ENCODE results near the gene CCDC9.

CCDC9 gene

GRCh38 chr19:47231215-47232054, 24.9 kb upstream of the CCDC9 start:
- Histone ChIP-seq H3K36me3 (ENCODE audit: insufficient read depth, low read length) (no peaks in the 10 kb centered on the region), H3K9ac (ENCODE audit: low read length) (peak overlapping the region; percentile 69), H2AFZ (ENCODE audit: low read length) (no peak overlapping the region), H3K9me3 (ENCODE audit: low read length) (no peaks in the 10 kb centered on the region), H3K27ac (ENCODE audit: low read depth, low read length, poor library complexity, severe bottlenecking) (peak overlapping the region; percentile 70), H3K9me2 (ENCODE audit: low read depth, low read length) (no peaks in the 10 kb centered on the region), H3F3A (ENCODE audit: insufficient read depth, low read length) (peaks cover 14% of the 10 kb centered on the region; the same call in 1 of the 2 replicates), H3K79me2 (ENCODE audit: insufficient read depth, low read length) (no peaks in the 10 kb centered on the region), H4K20me1 (ENCODE audit: insufficient read depth, low read length) (no peaks in the 10 kb centered on the region), H3K4me3 (ENCODE audit: low read depth, low read length, poor library complexity, severe bottlenecking) (peak overlapping the region; percentile 95), H3K4me2 (ENCODE audit: low read length) (peak overlapping the region; percentile 83), H3K27me3 (ENCODE audit: insufficient read depth, low read length) (no peaks in the 10 kb centered on the region), H3K4me1 (ENCODE audit: insufficient read depth, low read length, severe bottlenecking) (peaks cover 50% of the 10 kb centered on the region)
- TF ChIP-seq CTCF (IDR thresholded peaks at IDR 0.05; ENCODE audit: low read length): no peak
- no peak for TF ChIP-seq EZH2 (IDR thresholded peaks at IDR 0.05; ENCODE audit: borderline replicate concordance, low read length)

GRCh38 chr19:47232422-47233211, 23.7 kb upstream of the CCDC9 start:
- no peaks in the 10 kb centered on the region for H3K9me2 ChIP-seq (ENCODE audit: low read depth, low read length)
- H3K9ac ChIP-seq (ENCODE audit: low read length): no peak overlapping the region; the same call in 1 of the 2 replicates
- no peak overlapping the region for H2AFZ ChIP-seq (ENCODE audit: low read length)
- no peaks in the 10 kb centered on the region for H3K79me2 ChIP-seq (ENCODE audit: insufficient read depth, low read length)
- H3K4me2 ChIP-seq (ENCODE audit: low read length): no peak overlapping the region; the same call in 1 of the 2 replicates
- peaks cover 39% of the 10 kb centered on the region for H3K4me1 ChIP-seq (ENCODE audit: insufficient read depth, low read length, severe bottlenecking)
- H3K9me3 ChIP-seq (ENCODE audit: low read length): no peaks in the 10 kb centered on the region
- no peak for TF ChIP-seq EZH2 (IDR thresholded peaks at IDR 0.05; ENCODE audit: borderline replicate concordance, low read length)
- no peak for TF ChIP-seq CTCF (IDR thresholded peaks at IDR 0.05; ENCODE audit: low read length)
- H3F3A ChIP-seq (ENCODE audit: insufficient read depth, low read length): peaks cover 14% of the 10 kb centered on the region; the same call in 1 of the 2 replicates
- no peaks in the 10 kb centered on the region for H3K36me3 ChIP-seq (ENCODE audit: insufficient read depth, low read length)
- no peak overlapping the region for H3K4me3 ChIP-seq (ENCODE audit: low read depth, low read length, poor library complexity, severe bottlenecking)
- H3K27me3 ChIP-seq (ENCODE audit: insufficient read depth, low read length): no peaks in the 10 kb centered on the region
- peak overlapping the region; percentile 70 for H3K27ac ChIP-seq (ENCODE audit: low read depth, low read length, poor library complexity, severe bottlenecking)
- no peaks in the 10 kb centered on the region for H4K20me1 ChIP-seq (ENCODE audit: insufficient read depth, low read length)

- H3K9ac ChIP-seq (ENCODE audit: low read length): no peak overlapping the region
- H3K79me2 ChIP-seq (ENCODE audit: insufficient read depth, low read length): no peaks in the 10 kb centered on the region
- no peaks in the 10 kb centered on the region for H4K20me1 ChIP-seq (ENCODE audit: insufficient read depth, low read length)
- TF ChIP-seq CTCF (IDR thresholded peaks at IDR 0.05; ENCODE audit: low read length): no peak
- no peak for TF ChIP-seq EZH2 (IDR thresholded peaks at IDR 0.05; ENCODE audit: borderline replicate concordance, low read length)
- 0 out of 2 replicates have a peak, but pooled peaks cover 3% of the 10 kb centered on the region for H3F3A ChIP-seq (ENCODE audit: insufficient read depth, low read length)
- no peaks in the 10 kb centered on the region for H3K9me2 ChIP-seq (ENCODE audit: low read depth, low read length)
- H3K27me3 ChIP-seq (ENCODE audit: insufficient read depth, low read length): no peaks in the 10 kb centered on the region
- H3K4me1 ChIP-seq (ENCODE audit: insufficient read depth, low read length, severe bottlenecking): peaks cover 24% of the 10 kb centered on the region
- H3K4me3 ChIP-seq (ENCODE audit: low read depth, low read length, poor library complexity, severe bottlenecking): no peak overlapping the region
- no peaks in the 10 kb centered on the region for H3K36me3 ChIP-seq (ENCODE audit: insufficient read depth, low read length)
- H2AFZ ChIP-seq (ENCODE audit: low read length): no peak overlapping the region
- no peak overlapping the region for H3K27ac ChIP-seq (ENCODE audit: low read depth, low read length, poor library complexity, severe bottlenecking)
- H3K9me3 ChIP-seq (ENCODE audit: low read length): no peaks in the 10 kb centered on the region
- no peak overlapping the region for H3K4me2 ChIP-seq (ENCODE audit: low read length)
These were observed 20.2 kb upstream of the CCDC9 start for GRCh38 chr19:47236072-47236675.
